GM19455 (cell line): Measurements from ENCODE around the gene ILF3.

Experiments
- ATAC-seq: cut with Tn5 transposase; IDR thresholded peaks from one replicate; pipeline ENCODE4 v1.9.1; 2021; ENCODE audit not compliant: unreplicated experiment

ILF3 gene

GRCh38 chr19:10694706-10695307 is 40.7 kb downstream of the ILF3 start:
- no peak for ATAC-seq

GRCh38 chr19:10695401-10696398 is 41.6 kb downstream of the ILF3 start:
- ATAC-seq: peak; percentile 56

GRCh38 chr19:10699650-10700335 is 45.6 kb downstream of the ILF3 start:
- no peak for ATAC-seq

- peak; percentile 14 for ATAC-seq
Observed at GRCh38 chr19:10701955-10702525, 47.9 kb downstream of the ILF3 start.

- ATAC-seq: no peak
Observed at GRCh38 chr19:10706990-10707389, 52.8 kb downstream of the ILF3 start.

GRCh38 chr19:10707440-10707839 is 53.3 kb downstream of the ILF3 start:
- ATAC-seq: no peak

GRCh38 chr19:10708291-10708690 is 54.1 kb downstream of the ILF3 start:
- ATAC-seq: no peak

- no peak for ATAC-seq
Observed at GRCh38 chr19:10712045-10712444, 57.9 kb downstream of the ILF3 start.

- ATAC-seq: no peak
Observed at GRCh38 chr19:10712754-10713153, 58.6 kb downstream of the ILF3 start.

GRCh38 chr19:10713317-10713716 is 59.2 kb downstream of the ILF3 start:
- ATAC-seq: no peak

GRCh38 chr19:10717054-10717355 is 62.9 kb downstream of the ILF3 start:
- ATAC-seq: no peak

- peak; percentile 86 for ATAC-seq
Observed at GRCh38 chr19:10717356-10718204, 63.4 kb downstream of the ILF3 start, which contains the start of gene DNM2. Gene DNM2 (plus strand): TSS chr19:10718079. CDS start chr19:10718243, 164 bp downstream.

- ATAC-seq: no peak
Observed at GRCh38 chr19:10718205-10719196, 64.4 kb downstream of the ILF3 start.

- ATAC-seq: no peak
Observed at GRCh38 chr19:10719466-10719961, 65.4 kb downstream of the ILF3 start.

- ATAC-seq: no peak
Observed at GRCh38 chr19:10720607-10721125, 66.5 kb downstream of the ILF3 start.

GRCh38 chr19:10723591-10723990 is 69.4 kb downstream of the ILF3 start:
- ATAC-seq: no peak

GRCh38 chr19:10724573-10725071 is 70.5 kb downstream of the ILF3 start:
- no peak for ATAC-seq

- ATAC-seq: no peak
Observed at GRCh38 chr19:10725415-10725814, 71.3 kb downstream of the ILF3 start.

GRCh38 chr19:10726268-10726667 is 72.1 kb downstream of the ILF3 start:
- no peak for ATAC-seq
